Hematopoietic multipotent progenitor cell treated with erythropoietin and hydrocortisone succinate and interleukin-3 and kit ligand, for 8 days (in vitro differentiated cells): ENCODE results near the gene NAGS.
"Not testable (repeated sequence)": the region's sequence is repeated elsewhere in the genome, so short reads cannot be mapped to it uniquely, and the experiment has no call there.

Experiments used
- DNase-seq: peaks from one replicate; pipeline ENCODE4 v3.0.0-alpha.2; 2015

NAGS gene

DNA sequence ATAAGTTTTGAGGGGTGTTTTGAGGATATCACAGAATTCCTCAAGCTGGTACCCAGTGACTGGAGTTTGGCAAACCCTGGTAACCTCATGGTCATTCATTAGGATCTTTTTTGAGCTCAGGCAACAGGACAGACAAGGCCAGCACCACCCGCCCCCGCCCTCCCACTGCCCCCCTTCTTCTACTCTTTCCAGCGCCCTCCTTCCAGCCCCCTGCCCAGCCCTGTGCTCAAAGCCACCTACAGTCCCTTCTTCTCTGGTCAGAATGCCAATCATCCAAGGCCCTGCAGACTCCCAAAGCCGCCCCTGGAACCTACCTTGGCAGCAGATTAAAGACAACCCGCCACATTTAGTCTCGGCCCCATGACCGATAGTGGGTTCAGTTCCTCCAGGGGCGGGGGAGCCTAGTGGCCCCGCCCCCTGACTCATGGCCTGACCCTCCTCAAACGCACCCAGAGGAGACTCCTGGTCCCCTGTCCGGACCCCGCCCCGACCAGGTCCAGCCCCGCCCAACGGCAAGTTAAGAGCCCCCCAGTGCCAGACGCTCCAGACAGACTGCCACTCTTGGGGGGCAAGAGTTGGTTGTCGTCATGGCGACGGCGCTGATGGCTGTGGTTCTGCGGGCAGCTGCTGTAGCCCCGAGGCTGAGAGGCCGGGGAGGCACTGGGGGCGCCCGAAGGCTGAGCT, at the start of gene NAGS:
TSS of gene NAGS (plus strand) at position 546 of the 684 bp plus-strand sequence. CDS start at position 588, 42 bp downstream.
- DNase-seq = peak; percentile 34

- DNase-seq = no peak
Measured at GRCh38 chr17:43956222-43956621, 48.2 kb upstream of the NAGS start.

GRCh38 chr17:43958748-43959352, 45.6 kb upstream of the NAGS start:
- no peak for DNase-seq

- not testable (repeated sequence) for DNase-seq
Measured at GRCh38 chr17:43961292-43961691, 43.1 kb upstream of the NAGS start.

GRCh38 chr17:43961954-43962353, 42.5 kb upstream of the NAGS start:
- DNase-seq = no peak

GRCh38 chr17:43962479-43962878, 41.9 kb upstream of the NAGS start:
- DNase-seq = no peak

- DNase-seq = no peak
Measured at GRCh38 chr17:43966276-43966675, 38.1 kb upstream of the NAGS start.

DNA sequence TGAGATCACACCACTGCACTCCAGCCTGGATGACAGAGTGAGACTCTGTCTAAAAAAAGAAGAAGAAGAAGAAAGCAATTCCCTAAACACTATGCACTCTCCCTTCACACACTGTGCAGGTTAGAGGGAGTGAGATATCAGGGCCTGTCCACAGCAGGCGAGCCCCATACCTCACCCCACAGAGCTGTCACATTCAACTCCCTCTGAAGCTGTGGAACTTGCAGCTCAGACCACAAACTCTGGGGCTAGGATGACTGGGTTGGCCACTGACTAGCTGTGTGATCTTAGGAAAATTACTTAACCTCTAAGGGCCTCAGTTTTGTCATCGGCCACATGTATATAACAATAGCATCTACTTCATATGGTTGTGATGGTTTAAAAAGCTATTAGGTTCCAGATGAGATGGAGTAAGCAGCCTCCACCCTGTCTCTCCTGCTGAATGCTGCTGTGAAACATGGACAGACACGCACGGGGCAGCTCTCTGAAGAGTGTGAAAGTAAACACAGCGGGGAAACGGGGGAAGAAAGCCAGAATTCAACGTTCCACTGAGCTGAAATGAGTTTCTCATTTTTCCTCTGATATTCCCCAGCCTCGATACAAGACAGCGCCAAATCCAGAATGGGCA, 37.1 kb upstream of the NAGS start:
- DNase-seq = no peak

GRCh38 chr17:43970366-43970765, 34.1 kb upstream of the NAGS start:
- DNase-seq = no peak

DNA sequence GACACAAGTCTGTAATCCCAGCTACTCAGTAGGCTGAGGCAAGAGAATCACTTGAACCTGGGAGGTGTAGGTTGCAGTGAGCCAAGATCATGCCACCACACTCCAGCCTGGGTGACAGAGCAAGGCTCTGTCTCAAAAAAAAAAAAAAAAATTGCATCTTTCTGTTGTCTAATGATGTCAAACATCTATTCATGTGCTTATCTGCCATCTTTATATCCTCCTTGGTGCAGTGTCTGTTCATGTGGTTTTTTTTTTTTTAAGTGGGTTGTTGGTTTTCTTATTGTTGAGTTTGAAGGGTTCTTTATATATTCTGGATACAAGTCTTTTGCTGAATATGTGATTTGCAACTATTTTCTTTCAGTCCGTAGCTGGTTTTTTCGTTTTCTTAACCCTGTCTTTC, 33.0 kb upstream of the NAGS start:
- DNase-seq = not testable (repeated sequence)

- not testable (repeated sequence) for DNase-seq
Measured at GRCh38 chr17:43972444-43973212, 31.8 kb upstream of the NAGS start.

DNA sequence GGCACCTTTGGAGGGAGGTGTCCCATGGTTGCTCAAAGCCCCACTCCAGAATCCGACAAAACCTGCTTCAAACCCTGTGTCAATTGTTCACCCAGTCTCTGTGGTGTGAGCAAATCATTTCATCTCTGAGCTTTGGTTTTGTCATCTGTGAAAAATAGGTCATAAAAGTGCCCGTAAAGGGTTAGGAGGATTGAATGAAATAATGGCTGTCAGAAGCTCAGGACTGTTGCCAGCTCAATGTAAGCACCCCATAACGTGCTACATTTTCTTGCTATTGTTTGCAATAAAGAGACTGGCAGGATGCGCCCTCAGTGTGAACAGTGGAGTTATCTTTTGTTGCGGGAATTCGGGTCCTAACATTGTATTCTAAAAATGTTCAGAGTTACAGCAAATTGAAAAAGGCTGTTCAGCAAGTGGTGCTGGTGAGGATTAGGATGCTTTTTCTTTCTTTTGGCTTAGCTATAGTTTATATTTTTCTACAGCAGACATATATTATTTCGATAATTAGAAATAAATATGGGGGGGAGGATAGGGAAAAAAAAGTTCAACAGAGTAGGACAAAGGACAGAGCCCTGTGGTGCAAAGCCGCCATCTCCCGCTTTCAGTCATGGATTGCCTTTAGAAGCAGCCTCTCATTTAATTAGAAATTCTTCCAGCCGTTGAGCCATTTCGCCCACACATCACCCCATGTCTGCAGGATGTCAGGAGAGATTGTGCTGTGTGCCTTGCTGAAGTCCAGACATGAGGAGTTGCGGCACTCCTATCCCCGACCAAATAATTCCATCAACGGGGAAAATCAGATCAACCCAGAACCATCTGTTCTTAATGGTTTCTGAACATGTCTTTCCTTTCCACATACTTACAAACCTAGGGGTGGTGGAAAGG, 29.8 kb upstream of the NAGS start:
- no peak for DNase-seq

DNA sequence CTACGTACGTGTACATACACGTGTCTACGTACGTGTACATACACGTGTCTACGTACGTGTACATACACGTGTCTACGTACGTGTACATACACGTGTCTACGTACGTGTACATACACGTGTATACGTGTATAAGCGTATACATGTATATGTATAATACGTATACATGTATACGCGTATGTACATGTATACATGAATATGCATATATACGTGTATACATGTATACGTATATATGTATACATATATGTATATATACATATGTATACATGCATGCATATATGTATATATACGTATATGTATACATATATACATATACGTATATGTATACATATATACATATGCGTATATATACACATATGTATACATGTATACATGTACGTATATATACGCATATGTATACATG, 28.5 kb upstream of the NAGS start:
- no peak for DNase-seq

GRCh38 chr17:43976963-43977837, 27.2 kb upstream of the NAGS start:
- no peak for DNase-seq

GRCh38 chr17:43978078-43978477, 26.3 kb upstream of the NAGS start:
- no peak for DNase-seq

DNA sequence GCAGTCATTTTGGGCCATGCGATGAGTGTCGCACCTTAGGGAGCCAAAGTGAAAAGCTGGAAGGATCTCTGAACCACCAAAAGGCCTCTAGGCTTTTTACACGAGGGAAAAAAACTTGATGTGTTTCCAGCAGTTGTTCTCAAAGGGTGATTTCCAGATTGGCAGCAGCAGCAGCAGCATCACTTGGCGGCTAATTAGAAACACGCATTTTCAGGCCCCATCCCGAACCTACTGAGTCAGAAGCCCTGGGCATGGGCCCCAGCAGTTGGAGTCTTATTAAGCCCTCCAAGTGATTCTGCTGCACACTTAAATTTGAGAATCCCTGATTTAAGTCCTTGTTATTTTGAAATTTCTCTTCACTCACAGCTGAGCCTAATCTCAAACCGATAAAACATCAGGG, 25.4 kb upstream of the NAGS start:
- no peak for DNase-seq

DNA sequence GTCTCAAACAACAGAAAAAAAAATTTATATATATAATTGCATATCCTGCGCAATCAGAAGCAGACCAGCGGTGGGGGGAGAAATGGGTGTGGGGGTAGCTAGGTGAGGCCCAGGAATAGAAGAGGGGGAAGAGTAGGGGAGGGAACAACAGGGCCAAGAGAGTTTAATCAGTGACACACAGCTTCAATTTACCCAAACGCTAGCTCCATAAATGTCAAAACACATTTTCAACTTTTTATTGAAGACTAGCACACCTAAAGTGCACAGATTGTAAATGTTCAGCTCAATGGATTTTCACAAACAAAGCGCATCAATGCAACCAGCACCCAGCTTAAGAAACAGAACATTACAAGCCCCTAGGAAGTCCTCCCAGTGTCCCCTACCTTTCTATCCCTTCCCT, 24.8 kb upstream of the NAGS start:
- no peak for DNase-seq

- DNase-seq = no peak
Measured at GRCh38 chr17:43982171-43982570, 22.3 kb upstream of the NAGS start.

DNA sequence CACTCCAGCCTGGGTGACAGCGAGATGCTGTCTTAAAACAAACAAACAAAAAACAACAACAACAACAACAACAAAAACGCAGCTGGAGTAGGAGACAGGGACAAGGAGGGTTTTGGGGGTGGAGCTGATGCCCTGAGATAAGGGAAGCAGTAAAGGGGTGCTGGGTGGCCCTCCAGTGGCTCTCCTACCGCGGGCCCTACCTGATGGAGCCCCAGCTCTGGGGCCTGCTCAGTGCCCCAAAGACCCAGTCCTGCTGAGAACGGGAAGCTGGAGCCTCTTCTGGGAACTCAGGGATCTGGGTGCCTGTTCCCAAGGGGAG, 21.3 kb upstream of the NAGS start:
- no peak for DNase-seq

GRCh38 chr17:43983515-43984411, 20.7 kb upstream of the NAGS start:
- DNase-seq = no peak

DNA sequence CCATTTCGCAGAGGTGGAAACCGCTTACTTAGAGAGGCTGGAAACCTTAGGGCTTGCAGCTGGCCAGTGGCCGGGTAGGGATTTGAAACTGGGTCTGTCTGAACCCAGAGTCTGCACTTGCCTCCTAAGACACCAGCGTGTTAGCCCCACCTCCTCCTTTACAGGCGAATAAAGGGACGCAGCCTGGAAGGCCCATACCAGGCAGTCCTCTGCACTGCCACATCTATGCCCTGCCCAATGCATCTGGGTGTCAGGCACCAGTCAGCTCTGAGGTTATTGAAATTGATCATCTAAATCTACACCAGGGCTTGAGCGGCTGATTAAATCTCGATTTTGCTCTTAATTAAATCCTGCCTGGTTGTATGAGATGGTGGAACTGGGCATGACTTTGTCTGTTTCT, 19.9 kb upstream of the NAGS start:
- no peak for DNase-seq
